Right lobe of liver (tissue), 6 donors: ENCODE results near the gene SFT2D3. TPM values are rescaled to one million over a fixed set of nuclear protein-coding genes. Genes with fewer than 3 reads are reported as not detected.

Experiments used
- ATAC-seq, 4 donors: fragments of 200-7000 bp; cut with Tn5 transposase; one replicate each; pipeline ENCODE4 v1.9.1; 2020; ENCODE audit warnings: mild to moderate bottlenecking in 4 of 4, moderate library complexity in 4 of 4
- DNase-seq, 3 donors: peaks; one replicate each; pipeline ENCODE4 v3.0.0-alpha.2; 2020
- H3K27ac ChIP-seq, 3 donors: fragments of 200-600 bp; one replicate each; pipeline ENCODE4 v1.8.0; 2022
- H3K27me3 ChIP-seq, 2 donors: fragments of 200-600 bp; one replicate each; pipeline ENCODE4 v1.8.0; 2022
- H3K36me3 ChIP-seq, 4 donors: fragments of 200-600 bp; sonication (generic) in 1 of 4; one replicate each; pipeline versions ENCODE4 v1.5.1 to v1.8.0; 2017 to 2022; ENCODE audit warnings: control low read depth in 1 of 4
- H3K4me1 ChIP-seq, 4 donors: fragments of 200-600 bp; sonication (generic) in 1 of 4; one replicate each; pipeline versions ENCODE4 v1.5.1 to v1.8.0; 2017 to 2022; ENCODE audit warnings: control low read depth in 1 of 4
- H3K4me3 ChIP-seq, 3 donors: fragments of 200-600 bp; one replicate each; pipeline ENCODE4 v1.8.0; 2022
- H3K9me3 ChIP-seq, 4 donors: fragments of 200-600 bp; sonication (generic) in 1 of 4; one replicate each; pipeline versions ENCODE4 v1.5.1 to v1.8.0; 2017 to 2022; ENCODE audit warnings: control low read depth in 1 of 4
- CTCF ChIP-seq, 4 donors: fragments of 200-600 bp in 3 of 4; fragments of 450-650 bp in 1 of 4; IDR thresholded peaks; one replicate each; pipeline versions ENCODE4 v1.5.1 to v1.8.0; 2016 to 2022; ENCODE audit warnings: antibody characterized with exemption in 4 of 4, mild to moderate bottlenecking in 2 of 4
- POLR2A ChIP-seq: fragments of 450-650 bp; IDR thresholded peaks from one replicate; pipeline ENCODE4 v1.6.1; 2017; ENCODE audit warnings: antibody characterized with exemption, mild to moderate bottlenecking
- WGBS: methylation state at CpG from one replicate; pipeline ENCODE4 v1.1.6; 2018; ENCODE audit warnings: low coverage, low lambda C conversion rate; ENCODE audit not compliant: insufficient coverage; ENCODE audit errors: missing lambda C conversion rate; 5-methylcytosine and 5-hydroxymethylcytosine counted together
- intact Hi-C, 2 donors: fragments of 100-400 bp; cut with DNase I; formaldehyde crosslinking; loops; one replicate each; pipeline versions ENCODE4 v1.11.2 to v1.14.1; 2022
- total RNA-seq, 6 experiments: library from RNA; depleted of rRNA in 2 of 6; stranded (reverse); fragments of >200 nt in 2 of 6; fragmentation: NEBNext Ultra II Directional in 3 of 6; extraction: Animal tissue kit (Norgen Biotek cat#: 25700) in 3 of 6; gene quantifications; one replicate each; pipeline versions ENCODE4 v1.1.0 to v1.2.4, GENCODE V29; 2016 to 2023
- donor health status: DM: no; HTN: yes; CAD: no.
- donor health status: DM: no; HTN: no; CAD: no.
- donor health status: DM: no; HTN: no; CAD: no.
- donor health status: DM: no; HTN: yes; CAD: no.
- donor health status: DM: no; HTN: yes; CAD: no.

Gene SFT2D3
- total RNA-seq, 6 experiments from 2014 or later: 1.6 to 4.7 (median 3.4) TPM

- Histone ChIP-seq H3K4me3 (no peak overlapping the region), H3K36me3 (no peaks in the 10 kb centered on the region), H3K27me3 (no peaks in the 10 kb centered on the region), H3K4me1 (peaks cover 0 to 24% (median 10%) of the 10 kb centered on the region in 4 donors), H3K27ac (no peak overlapping the region), H3K9me3 (no peaks in the 10 kb centered on the region)
- ATAC-seq: no peak
- no peak for DNase-seq
- WGBS: 94% methylated on average over 19 of the region's 27 CpGs
- TF ChIP-seq POLR2A (no peak), CTCF (IDR thresholded peaks at IDR 0.05) (no peak)
- intact Hi-C loops: no loop called here
These were observed 2.5 kb upstream of the SFT2D3 start for GRCh38 chr2:127698553-127699355.

GRCh38 chr2:127700527-127701192 is 637 bp upstream of the SFT2D3 start:
- intact Hi-C loops: loop anchor here in 1 of 2 donors (2.0 kb wide), 1 partner anchor 110 kb away; the partner anchor contains the start of gene WDR33
- H3K27ac ChIP-seq: peak overlapping the region; percentile 93 to 99 (median 94)
- peak; percentile 83 to 92 (median 91) for DNase-seq
- peak; percentile 46 to 70 (median 62) for ATAC-seq
- H3K36me3 ChIP-seq: no peaks in the 10 kb centered on the region
- H3K4me1 ChIP-seq: peaks cover 0 to 43% (median 18%) of the 10 kb centered on the region in 4 donors
- H3K9me3 ChIP-seq: no peaks in the 10 kb centered on the region
- H3K27me3 ChIP-seq: no peaks in the 10 kb centered on the region
- WGBS: 23% methylated on average over 12 of the region's 17 CpGs
- H3K4me3 ChIP-seq: peak overlapping the region; percentile 56 to 77 (median 63)
- no peak for TF ChIP-seq POLR2A
- no peak for TF ChIP-seq CTCF (IDR thresholded peaks at IDR 0.05)

GRCh38 chr2:127701651-127702394 is 526 bp downstream of the SFT2D3 start:
- 0% methylated on average over 11 of the region's 108 CpGs for WGBS

More at GRCh38 chr2:127701651-127702394, 526 bp downstream of the SFT2D3 start:
- Histone ChIP-seq H3K27ac (peak overlapping the region; percentile 93 to 99 (median 94)), H3K27me3 (no peaks in the 10 kb centered on the region), H3K36me3 (no peaks in the 10 kb centered on the region), H3K9me3 (no peaks in the 10 kb centered on the region), H3K4me3 (peak overlapping the region; percentile 56 to 77 (median 63)), H3K4me1 (peaks cover 0 to 55% (median 24%) of the 10 kb centered on the region in 4 donors)
- ATAC-seq (peak; percentile 51 to 70 (median 64)), DNase-seq (peak; percentile 81 to 88 (median 87))
- intact Hi-C loops: loop anchor here in 1 of 2 donors (2.0 kb wide), 1 partner anchor 109 kb away; the partner anchor contains the start of gene WDR33
- TF ChIP-seq POLR2A (peak; percentile 58), CTCF (IDR thresholded peaks at IDR 0.05) (peak in 3 of 4 donors; percentile 11 to 51 (median 22))
